Effector memory CD8-positive, alpha-beta T cell (primary cell): ENCODE results near the gene SCD5.
A peak's percentile ranks its signal among the peaks of the same experiment; 100 is the strongest.

ENCODE experiments used
- ATAC-seq: fragments of 150-1000 bp; cut with Tn5 transposase; replicated peaks from 2 replicates; pipeline ENCODE4 v1.10.0; 2021; ENCODE audit warnings: mild to moderate bottlenecking, moderate library complexity
- DNase-seq, 3 experiments: peaks; one replicate each; pipeline ENCODE4 v3.0.0; 2021
- H3K27ac Mint-ChIP-seq, 2 donors: one replicate each; pipeline ENCODE4 v1.8.0; 2022; ENCODE audit warnings: mild to moderate bottlenecking in 2 of 2, mixed read lengths in 2 of 2, moderate library complexity in 2 of 2
- H3K27me3 Mint-ChIP-seq, 2 donors: one replicate each; pipeline ENCODE4 v1.8.0; 2022; ENCODE audit warnings: mixed read lengths in 2 of 2
- H3K36me3 Mint-ChIP-seq: one replicate; pipeline ENCODE4 v1.8.0; 2022; ENCODE audit warnings: mild to moderate bottlenecking, moderate library complexity, mixed read lengths; ENCODE audit not compliant: insufficient read depth
- H3K4me1 Mint-ChIP-seq, 2 donors: one replicate each; pipeline ENCODE4 v1.8.0; 2022; ENCODE audit warnings: low read depth in 2 of 2, mixed read lengths in 2 of 2
- H3K4me3 Mint-ChIP-seq, 2 donors: one replicate each; pipeline ENCODE4 v1.8.0; 2022; ENCODE audit warnings: mild to moderate bottlenecking in 2 of 2, mixed read lengths in 2 of 2, moderate library complexity in 2 of 2
- H3K9me3 Mint-ChIP-seq, 2 donors: one replicate each; pipeline ENCODE4 v1.8.0; 2022; ENCODE audit warnings: mixed read lengths in 2 of 2

Gene SCD5

GRCh38 chr4:82746705-82747574, 51.7 kb downstream of the SCD5 start:
- DNase-seq (no peak), ATAC-seq (no peak)
- Mint-ChIP-seq H3K4me1 (peaks cover 0 to 3% of the 10 kb centered on the region in 2 donors), H3K9me3 (no peaks in the 10 kb centered on the region), H3K4me3 (no peak overlapping the region), H3K27me3 (peaks cover 0 to 10% of the 10 kb centered on the region in 2 donors), H3K36me3 (no peaks in the 10 kb centered on the region), H3K27ac (no peak overlapping the region)

GRCh38 chr4:82745173-82745842, 53.3 kb downstream of the SCD5 start:
- no peaks in the 10 kb centered on the region for H3K36me3 Mint-ChIP-seq
- no peaks in the 10 kb centered on the region for H3K4me1 Mint-ChIP-seq
- no peak overlapping the region for H3K27ac Mint-ChIP-seq
- ATAC-seq = no peak
- no peaks in the 10 kb centered on the region for H3K9me3 Mint-ChIP-seq
- DNase-seq = no peak
- peaks cover 0 to 10% of the 10 kb centered on the region in 2 donors for H3K27me3 Mint-ChIP-seq
- H3K4me3 Mint-ChIP-seq = no peak overlapping the region

- ATAC-seq (no peak), DNase-seq (no peak)
- H3K4me1 Mint-ChIP-seq = peaks cover 0 to under 1% of the 10 kb centered on the region in 2 donors
- H3K4me3 Mint-ChIP-seq = no peak overlapping the region
- H3K27ac Mint-ChIP-seq = no peak overlapping the region
- H3K36me3 Mint-ChIP-seq = no peaks in the 10 kb centered on the region
- H3K27me3 Mint-ChIP-seq = peaks cover 0 to 10% of the 10 kb centered on the region in 2 donors
- H3K9me3 Mint-ChIP-seq = no peaks in the 10 kb centered on the region
These were observed 54.2 kb downstream of the SCD5 start for GRCh38 chr4:82744284-82744968.

- ATAC-seq = no peak
- H3K36me3 Mint-ChIP-seq = no peaks in the 10 kb centered on the region
- H3K27ac Mint-ChIP-seq = no peak overlapping the region
- no peaks in the 10 kb centered on the region for H3K9me3 Mint-ChIP-seq
- H3K4me1 Mint-ChIP-seq = peaks cover 0 to 1% of the 10 kb centered on the region in 2 donors
- H3K27me3 Mint-ChIP-seq = no peaks in the 10 kb centered on the region
- no peak for DNase-seq
- no peak overlapping the region for H3K4me3 Mint-ChIP-seq
These were observed 57.4 kb downstream of the SCD5 start for GRCh38 chr4:82741188-82741587.

- DNase-seq = peak; percentile 25 to 35 (median 35)
- Mint-ChIP-seq H3K27me3 (no peaks in the 10 kb centered on the region), H3K36me3 (no peaks in the 10 kb centered on the region), H3K27ac (peak overlapping the region in 1 of 2 donors; percentile 38), H3K9me3 (no peaks in the 10 kb centered on the region), H3K4me1 (peaks cover 0 to 1% of the 10 kb centered on the region in 2 donors), H3K4me3 (no peak overlapping the region)
- ATAC-seq = peak; percentile 72
These were observed 59.1 kb downstream of the SCD5 start for GRCh38 chr4:82739287-82740190.

GRCh38 chr4:82737354-82737753, 61.2 kb downstream of the SCD5 start:
- no peaks in the 10 kb centered on the region for H3K9me3 Mint-ChIP-seq
- no peak overlapping the region for H3K27ac Mint-ChIP-seq
- H3K27me3 Mint-ChIP-seq = no peaks in the 10 kb centered on the region
- no peak overlapping the region for H3K4me3 Mint-ChIP-seq
- peaks cover 0 to 1% of the 10 kb centered on the region in 2 donors for H3K4me1 Mint-ChIP-seq
- ATAC-seq (no peak), DNase-seq (no peak)
- H3K36me3 Mint-ChIP-seq = no peaks in the 10 kb centered on the region

GRCh38 chr4:82733636-82734035, 65.0 kb downstream of the SCD5 start:
- Mint-ChIP-seq H3K27me3 (no peaks in the 10 kb centered on the region), H3K4me3 (no peak overlapping the region), H3K36me3 (no peaks in the 10 kb centered on the region), H3K4me1 (peaks cover 0 to under 1% of the 10 kb centered on the region in 2 donors), H3K9me3 (no peaks in the 10 kb centered on the region), H3K27ac (no peak overlapping the region)
- ATAC-seq (no peak), DNase-seq (no peak)

- ATAC-seq = no peak
- H3K9me3 Mint-ChIP-seq = no peaks in the 10 kb centered on the region
- peaks cover 0 to 3% of the 10 kb centered on the region in 2 donors for H3K4me1 Mint-ChIP-seq
- H3K36me3 Mint-ChIP-seq = no peaks in the 10 kb centered on the region
- H3K27me3 Mint-ChIP-seq = no peaks in the 10 kb centered on the region
- no peak for DNase-seq
- peak overlapping the region in 1 of 2 donors; percentile 41 for H3K27ac Mint-ChIP-seq
- no peak overlapping the region for H3K4me3 Mint-ChIP-seq
These were observed 70.3 kb downstream of the SCD5 start for GRCh38 chr4:82728301-82728700.

GRCh38 chr4:82726596-82726995, 72.0 kb downstream of the SCD5 start:
- Mint-ChIP-seq H3K27ac (no peak overlapping the region), H3K4me1 (peaks cover 0 to 6% of the 10 kb centered on the region in 2 donors), H3K9me3 (no peaks in the 10 kb centered on the region), H3K36me3 (no peaks in the 10 kb centered on the region), H3K27me3 (no peaks in the 10 kb centered on the region), H3K4me3 (no peak overlapping the region)
- ATAC-seq (no peak), DNase-seq (no peak)

GRCh38 chr4:82721819-82722423, 76.7 kb downstream of the SCD5 start:
- no peaks in the 10 kb centered on the region for H3K27me3 Mint-ChIP-seq
- ATAC-seq = peak; percentile 56
- no peak overlapping the region for H3K27ac Mint-ChIP-seq
- no peaks in the 10 kb centered on the region for H3K36me3 Mint-ChIP-seq
- peak in 1 of 3 experiments; percentile 2 for DNase-seq
- H3K4me1 Mint-ChIP-seq = peaks cover 0 to 9% of the 10 kb centered on the region in 2 donors
- no peaks in the 10 kb centered on the region for H3K9me3 Mint-ChIP-seq
- H3K4me3 Mint-ChIP-seq = no peak overlapping the region

- H3K27me3 Mint-ChIP-seq = no peaks in the 10 kb centered on the region
- no peak overlapping the region for H3K4me3 Mint-ChIP-seq
- H3K36me3 Mint-ChIP-seq = no peaks in the 10 kb centered on the region
- no peak for DNase-seq
- peaks cover 0 to 9% of the 10 kb centered on the region in 2 donors for H3K4me1 Mint-ChIP-seq
- no peak for ATAC-seq
- H3K27ac Mint-ChIP-seq = no peak overlapping the region
- H3K9me3 Mint-ChIP-seq = no peaks in the 10 kb centered on the region
These were observed 80.2 kb downstream of the SCD5 start for GRCh38 chr4:82718162-82718940.
